Activated effector memory CD4-positive, alpha-beta T cell treated with Interleukin-2 at 50 U/mL for 16 hours (primary cell): Measurements from ENCODE around the gene ATP8A1.
"Not testable (repeated sequence)": the region's sequence is repeated elsewhere in the genome, so short reads cannot be mapped to it uniquely, and the experiment has no call there.

Experiments used
- DNase-seq: peaks from one replicate; pipeline ENCODE4 v3.0.0-alpha.2; 2020

The ATP8A1 gene

GRCh38 chr4:42461216-42461615 is 195.7 kb downstream of the ATP8A1 start:
- not testable (repeated sequence) for DNase-seq

- DNase-seq = no peak
Measured at GRCh38 chr4:42460043-42460442, 196.9 kb downstream of the ATP8A1 start.

- DNase-seq = no peak
Measured at GRCh38 chr4:42458657-42459056, 198.2 kb downstream of the ATP8A1 start.

GRCh38 chr4:42454755-42455420 is 202.0 kb downstream of the ATP8A1 start:
- no peak for DNase-seq

GRCh38 chr4:42453612-42454011 is 203.3 kb downstream of the ATP8A1 start:
- DNase-seq = no peak

GRCh38 chr4:42452823-42453222 is 204.1 kb downstream of the ATP8A1 start:
- no peak for DNase-seq

- DNase-seq = no peak
Measured at GRCh38 chr4:42446823-42447222, 210.1 kb downstream of the ATP8A1 start.

DNA sequence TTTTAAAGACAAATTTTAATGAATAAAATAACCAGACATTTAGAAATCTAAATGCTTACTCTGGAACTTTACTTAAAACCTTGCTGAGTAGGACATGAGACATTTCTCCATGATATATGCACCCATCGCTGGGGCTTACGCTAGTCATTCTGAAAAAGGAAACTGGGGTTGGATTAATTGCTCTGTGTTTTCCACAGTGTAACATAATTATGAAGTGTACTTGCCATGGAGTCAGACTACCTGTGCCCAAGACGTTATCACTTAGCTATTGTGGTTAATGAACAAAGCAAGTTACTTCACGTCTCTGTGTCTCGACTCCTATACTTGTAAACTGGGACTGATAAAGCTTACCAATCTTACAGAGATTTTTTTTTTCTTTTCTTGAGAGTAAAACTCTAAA is 211.9 kb downstream of the ATP8A1 start:
- no peak for DNase-seq

DNA sequence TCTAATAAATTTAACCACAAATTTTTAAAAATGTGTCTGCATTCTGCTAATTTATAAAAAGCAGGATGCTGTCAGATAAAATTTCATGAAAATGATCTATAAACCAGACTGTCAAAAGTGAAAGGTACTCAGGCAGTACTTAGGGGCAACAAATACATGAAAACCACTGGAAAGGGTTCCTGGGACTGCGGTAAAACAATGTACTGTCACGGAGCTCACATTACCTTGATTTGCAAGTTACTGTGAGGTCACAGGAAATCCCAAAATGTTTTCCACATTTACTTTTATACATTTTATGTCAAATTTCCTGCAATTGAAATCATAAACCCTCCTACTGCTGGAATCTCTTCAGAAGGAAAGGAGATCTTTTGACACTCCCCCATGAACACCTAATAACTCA is 214.3 kb downstream of the ATP8A1 start:
- DNase-seq = no peak

GRCh38 chr4:42440083-42440482 is 216.8 kb downstream of the ATP8A1 start:
- DNase-seq = no peak

GRCh38 chr4:42436928-42437565 is 219.9 kb downstream of the ATP8A1 start:
- DNase-seq = no peak

DNA sequence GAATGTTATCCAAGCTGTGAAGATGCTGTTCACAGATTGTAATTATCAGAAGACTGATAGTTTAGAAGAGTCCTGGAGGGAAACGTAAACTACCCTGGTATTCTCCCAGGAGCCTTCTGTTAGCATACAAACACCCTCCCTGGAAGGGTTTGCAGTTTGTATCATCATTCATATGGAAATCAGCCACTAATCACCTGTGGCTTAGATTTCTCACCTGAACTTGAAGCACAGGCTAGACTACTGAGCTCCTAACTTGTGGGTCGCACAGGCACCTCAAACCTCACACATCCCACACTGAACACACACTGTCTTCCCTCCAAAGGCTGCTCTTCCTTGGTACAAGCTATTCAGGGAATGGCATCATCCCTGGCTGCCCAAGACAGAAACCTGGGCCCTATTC is 228.9 kb downstream of the ATP8A1 start:
- no peak for DNase-seq

- DNase-seq = no peak
Measured at GRCh38 chr4:42425146-42426065, 231.5 kb downstream of the ATP8A1 start.

- no peak for DNase-seq
Measured at GRCh38 chr4:42420140-42420539, 236.8 kb downstream of the ATP8A1 start.

DNA sequence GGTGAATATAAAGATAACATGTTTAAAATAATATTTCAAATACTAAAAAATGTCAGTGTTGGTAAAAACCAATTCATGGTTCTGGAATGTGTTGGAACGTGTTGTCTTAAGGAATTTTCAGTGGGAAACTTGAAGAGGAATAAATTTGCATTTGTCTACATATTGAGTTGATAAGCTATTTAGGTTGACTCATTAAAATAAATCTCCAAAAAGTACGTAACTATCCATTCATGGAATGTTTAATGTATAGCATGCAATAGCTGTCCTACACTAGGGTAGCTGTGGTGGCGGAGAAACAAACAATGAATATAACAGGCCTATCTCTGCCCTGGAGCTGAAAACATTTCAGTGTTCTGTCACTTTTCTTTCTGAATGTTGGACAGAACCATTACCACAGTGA is 239.4 kb downstream of the ATP8A1 start:
- no peak for DNase-seq

- DNase-seq = no peak
Measured at GRCh38 chr4:42416017-42416416, 240.9 kb downstream of the ATP8A1 start.

- no peak for DNase-seq
Measured at GRCh38 chr4:42415281-42415680, 241.6 kb downstream of the ATP8A1 start.

DNA sequence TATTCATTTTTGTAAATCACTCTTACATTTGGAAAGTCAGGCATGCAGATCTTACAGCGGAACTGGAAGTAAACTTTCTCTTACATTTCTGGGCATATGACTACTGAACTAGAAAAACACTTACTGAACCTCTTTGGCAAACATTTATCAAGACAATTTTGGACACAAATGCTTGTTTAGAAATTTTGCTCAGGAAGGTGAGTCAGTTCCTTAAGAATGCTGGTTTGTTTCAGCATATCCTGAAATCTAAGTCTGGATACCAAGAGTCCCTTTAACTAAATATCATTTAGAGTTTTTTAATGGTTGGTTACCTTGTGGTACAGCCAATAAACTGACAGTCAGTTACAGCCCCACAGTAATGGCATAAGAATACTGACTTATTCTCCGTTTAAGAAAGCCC is 244.7 kb downstream of the ATP8A1 start:
- no peak for DNase-seq

GRCh38 chr4:42411803-42412202 is 245.1 kb downstream of the ATP8A1 start:
- no peak for DNase-seq

DNA sequence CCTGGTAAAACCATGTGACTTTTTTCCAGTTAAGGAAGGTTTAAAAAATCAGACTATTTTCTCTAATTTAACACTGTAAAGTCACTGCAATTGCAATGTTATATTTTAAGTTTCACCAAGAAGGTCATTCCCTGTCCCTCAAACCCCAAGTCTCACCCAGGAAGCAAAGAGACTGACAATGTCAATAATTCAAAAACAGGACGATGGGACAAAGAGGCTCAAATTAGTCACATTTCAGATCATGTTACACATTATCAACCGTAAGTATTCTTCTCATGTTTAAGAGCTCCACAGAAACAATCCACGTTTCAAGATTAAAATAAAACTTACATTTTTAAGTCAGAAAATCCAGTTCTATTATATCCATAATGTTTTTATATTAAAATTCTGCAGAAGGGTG is 246.5 kb downstream of the ATP8A1 start:
- DNase-seq = no peak

DNA sequence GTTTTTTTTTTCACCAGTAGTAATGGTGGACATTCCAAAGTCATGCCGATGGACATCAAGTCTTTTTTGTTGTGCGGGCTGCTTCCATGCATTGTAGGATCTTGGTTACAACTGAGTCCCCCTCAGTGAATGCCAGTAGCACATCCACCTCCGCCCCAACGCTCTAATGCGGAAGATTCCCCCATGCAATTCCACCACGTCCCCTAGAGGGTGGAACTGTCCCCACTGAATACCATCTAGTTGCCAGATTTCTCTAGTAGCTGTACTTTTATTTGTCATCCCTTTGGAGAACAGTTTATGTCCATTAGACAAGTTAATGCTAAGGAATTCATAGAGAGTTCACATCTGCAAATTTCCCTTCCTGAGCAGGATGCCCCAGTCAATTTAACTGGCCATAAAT is 252.9 kb downstream of the ATP8A1 start:
- DNase-seq = no peak

DNA sequence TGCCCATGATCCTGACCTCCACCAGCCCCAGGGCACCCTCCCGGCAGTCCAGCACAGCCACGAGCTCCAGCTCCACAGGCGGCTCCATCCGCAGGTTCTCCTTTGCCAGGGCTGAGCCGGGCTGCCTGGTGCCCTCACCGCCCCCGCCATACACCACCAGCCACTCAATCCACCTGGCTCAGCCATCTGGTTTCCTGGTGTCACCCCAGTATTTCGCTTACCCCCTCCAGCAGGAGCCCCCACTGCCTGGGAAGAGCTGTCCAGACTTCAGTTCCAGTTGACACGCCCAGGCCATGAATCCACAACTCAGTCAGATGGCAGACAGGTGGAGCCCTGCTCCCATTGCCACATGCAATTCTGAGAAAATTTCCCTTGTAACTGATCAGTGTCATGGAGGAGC is 255.7 kb downstream of the ATP8A1 start:
- no peak for DNase-seq

DNA sequence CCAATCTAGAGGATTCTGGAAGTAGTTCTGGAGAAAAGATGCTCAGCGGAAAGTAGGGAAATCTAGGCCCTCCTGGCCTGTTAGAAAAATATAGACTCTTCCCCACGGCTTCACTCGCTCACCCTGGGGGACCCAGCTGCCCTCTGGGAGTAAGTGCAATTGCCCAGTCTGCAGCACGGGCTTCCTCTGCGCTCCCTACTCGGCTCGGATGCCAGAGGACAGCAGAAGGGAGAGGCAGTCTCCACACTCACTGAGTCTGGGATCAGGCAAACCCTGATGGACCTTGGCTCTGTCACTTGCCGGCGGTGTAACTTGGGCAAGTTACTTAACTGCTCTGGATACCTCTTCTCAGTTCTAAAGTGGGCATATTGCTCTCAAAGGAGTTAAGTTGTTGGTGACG is 257.5 kb downstream of the ATP8A1 start:
- DNase-seq = no peak

GRCh38 chr4:42398871-42399331 is 258.0 kb downstream of the ATP8A1 start:
- DNase-seq = no peak
